ENCODE results near the gene NUP43. TPM values are rescaled to one million over a fixed set of nuclear protein-coding genes. Genes with fewer than 3 reads are reported as not detected.

Gene NUP43
- total and polyA plus RNA-seq, 2 donors (not counting 1 experiment from before 2014, with no cell fraction given) = 12.9 to 75.7 TPM

- no peak overlapping the region for H3K4me2 ChIP-seq (replicated peaks; ENCODE audit: low read depth, low read length, poor library complexity, severe bottlenecking)
- no peaks in the 10 kb centered on the region for H3K4me1 Mint-ChIP-seq
- CTCF ChIA-PET = no interaction called here
- peaks cover 5 to 37% of the 10 kb centered on the region in 2 experiments for H3K36me3 ChIP-seq (replicated peaks in 1 of 2; ENCODE audit: control extremely low read depth in 1 of 2, control insufficient read depth in 1 of 2, extremely low read depth in 1 of 2, insufficient read depth in 2 of 2, low read length in 1 of 2)
- H2AFZ ChIP-seq (ENCODE audit: insufficient read depth, low read depth, low read length, poor library complexity, severe bottlenecking) = no peak overlapping the region
- peaks cover 56% of the 10 kb centered on the region for H4K20me1 ChIP-seq (ENCODE audit: control insufficient read depth, insufficient read depth, low read length, poor library complexity, severe bottlenecking)
- H3K9me3 ChIP-seq (ENCODE audit: control extremely low read depth in 1 of 3, control insufficient read depth in 2 of 3, insufficient read depth in 1 of 3, low read length in 2 of 3) = no peaks in the 10 kb centered on the region
- H3K27ac ChIP-seq (ENCODE audit: low read length in 2 of 2) = no peak overlapping the region
- no peaks in the 10 kb centered on the region for H3K4me1 ChIP-seq (ENCODE audit: control insufficient read depth in 2 of 2, insufficient read depth in 2 of 2, low read length in 2 of 2)
- H3K27ac Mint-ChIP-seq = no peak overlapping the region
- POLR2A ChIA-PET = no interaction called here
- 89% methylated on average over 2 of the region's 2 CpGs for WGBS (ENCODE audit: insufficient coverage)
- no peak overlapping the region for H3K4me3 ChIP-seq (ENCODE audit: control extremely low read depth in 1 of 5, extremely low read depth in 1 of 5, insufficient read depth in 1 of 5, low read depth in 2 of 5, low read length in 4 of 5)
- ATAC-seq (ENCODE audit: low read depth) (no peak), DNase-seq (no peak)
- H3K27me3 ChIP-seq (replicated peaks in 1 of 4; ENCODE audit: control extremely low read depth in 1 of 4, control insufficient read depth in 3 of 4, insufficient read depth in 4 of 4, low read length in 3 of 4) = no peaks in the 10 kb centered on the region
- intact Hi-C loops (cut with micrococcal nuclease) = no loop called here
- no peaks in the 10 kb centered on the region for H3K27me3 Mint-ChIP-seq
- H3K9me3 Mint-ChIP-seq (ENCODE audit: insufficient read depth) = no peaks in the 10 kb centered on the region
- no peak for TF ChIP-seq EZH2 (IDR thresholded peaks at IDR 0.05; ENCODE audit: borderline replicate concordance, insufficient read depth, low read depth, low read length, poor library complexity, severe bottlenecking)
- no peak for TF ChIP-seq CTCF (IDR thresholded peaks at IDR 0.05)
- peaks cover 72% of the 10 kb centered on the region for H3K79me2 ChIP-seq (ENCODE audit: control insufficient read depth, insufficient read depth, low read length)
- no peak overlapping the region for H3K9ac ChIP-seq (ENCODE audit: low read length)
- no peak overlapping the region for H3K4me3 Mint-ChIP-seq
These were observed 55.1 kb downstream of the NUP43 start for GRCh38 chr6:149691201-149691600.

GRCh38 chr6:149686230-149686629 is 60.1 kb downstream of the NUP43 start:
- H3K4me1 Mint-ChIP-seq = peaks cover 2% of the 10 kb centered on the region
- POLR2A ChIA-PET = no interaction called here
- H3K79me2 ChIP-seq (ENCODE audit: control insufficient read depth, insufficient read depth, low read length) = peaks cover 40% of the 10 kb centered on the region
- CTCF ChIA-PET = no interaction called here
- no peak overlapping the region for H3K27ac Mint-ChIP-seq
- no peak overlapping the region for H3K4me3 ChIP-seq (ENCODE audit: control extremely low read depth in 1 of 5, extremely low read depth in 1 of 5, insufficient read depth in 1 of 5, low read depth in 2 of 5, low read length in 4 of 5)
- no peaks in the 10 kb centered on the region for H3K27me3 Mint-ChIP-seq
- intact Hi-C loops (cut with micrococcal nuclease) = no loop called here
- H4K20me1 ChIP-seq (ENCODE audit: control insufficient read depth, insufficient read depth, low read length, poor library complexity, severe bottlenecking) = peaks cover 30% of the 10 kb centered on the region
- 98% methylated on average over 5 of the region's 7 CpGs for WGBS (ENCODE audit: insufficient coverage)
- no peak overlapping the region for H3K9ac ChIP-seq (ENCODE audit: low read length)
- H3K27me3 ChIP-seq (replicated peaks in 1 of 4; ENCODE audit: control extremely low read depth in 1 of 4, control insufficient read depth in 3 of 4, insufficient read depth in 4 of 4, low read length in 3 of 4) = no peaks in the 10 kb centered on the region
- H3K4me3 Mint-ChIP-seq = no peak overlapping the region
- ATAC-seq (ENCODE audit: low read depth) = no peak
- no peak overlapping the region for H3K4me2 ChIP-seq (replicated peaks; ENCODE audit: low read depth, low read length, poor library complexity, severe bottlenecking)
- H3K9me3 Mint-ChIP-seq (ENCODE audit: insufficient read depth) = no peaks in the 10 kb centered on the region
- no peak overlapping the region for H2AFZ ChIP-seq (ENCODE audit: insufficient read depth, low read depth, low read length, poor library complexity, severe bottlenecking)
- TF ChIP-seq CTCF (IDR thresholded peaks at IDR 0.05) = no peak
- DNase-seq = no peak
- H3K4me1 ChIP-seq (ENCODE audit: control insufficient read depth in 2 of 2, insufficient read depth in 2 of 2, low read length in 2 of 2) = no peaks in the 10 kb centered on the region
- no peak overlapping the region for H3K27ac ChIP-seq (ENCODE audit: low read length in 2 of 2)
- H3K36me3 ChIP-seq (replicated peaks in 1 of 2; ENCODE audit: control extremely low read depth in 1 of 2, control insufficient read depth in 1 of 2, extremely low read depth in 1 of 2, insufficient read depth in 2 of 2, low read length in 1 of 2) = peaks cover 1 to 34% of the 10 kb centered on the region in 2 experiments
- H3K9me3 ChIP-seq (ENCODE audit: control extremely low read depth in 1 of 3, control insufficient read depth in 2 of 3, insufficient read depth in 1 of 3, low read length in 2 of 3) = no peaks in the 10 kb centered on the region

Data from B cell (primary cell).